ENCODE measurements around the gene IGIP.

IGIP gene

DNA sequence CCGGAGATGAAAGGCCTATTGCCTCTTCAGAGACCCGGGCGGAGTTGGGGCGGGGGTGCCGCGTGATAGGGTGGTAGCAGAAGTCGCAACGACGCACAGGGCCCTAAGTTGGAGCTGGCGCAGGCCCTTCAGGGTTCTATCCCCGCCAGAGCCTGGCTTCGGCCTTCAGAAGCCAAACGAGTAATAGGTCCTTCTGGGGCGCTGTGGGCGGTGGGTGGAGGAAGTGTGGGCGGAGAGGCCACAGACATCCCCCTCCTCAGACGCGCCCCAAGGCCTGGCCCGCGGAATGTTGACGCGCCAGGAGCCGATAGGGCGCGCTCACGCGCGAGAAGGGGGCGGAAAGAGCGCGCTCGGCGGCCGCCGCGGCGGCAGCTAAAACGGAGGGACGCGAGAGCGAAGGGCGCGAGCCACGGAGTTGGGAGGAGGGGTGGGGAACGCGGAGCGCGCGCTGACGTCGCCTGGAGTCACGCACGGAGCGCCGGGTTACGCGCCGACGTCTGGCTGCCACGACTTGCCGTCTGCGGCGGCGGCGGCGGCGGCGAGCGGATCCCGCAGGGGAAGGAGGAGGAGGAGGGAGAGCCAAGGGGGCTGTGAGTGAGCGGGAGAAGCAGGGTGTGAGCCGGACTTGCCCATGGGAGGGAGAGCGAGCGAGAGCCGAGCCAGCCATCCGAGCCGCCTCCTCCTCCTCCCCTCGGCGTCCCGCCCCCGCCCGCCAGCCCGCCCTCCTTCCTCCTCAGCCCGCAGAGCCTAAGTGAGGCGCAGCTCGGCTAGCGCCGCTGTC is 18.2 kb upstream of the IGIP start:
- H3K36me3 ChIP-seq (ENCODE audit: low read depth), result no peaks in the 10 kb centered on the region
- TF ChIP-seq, protein P1, sequence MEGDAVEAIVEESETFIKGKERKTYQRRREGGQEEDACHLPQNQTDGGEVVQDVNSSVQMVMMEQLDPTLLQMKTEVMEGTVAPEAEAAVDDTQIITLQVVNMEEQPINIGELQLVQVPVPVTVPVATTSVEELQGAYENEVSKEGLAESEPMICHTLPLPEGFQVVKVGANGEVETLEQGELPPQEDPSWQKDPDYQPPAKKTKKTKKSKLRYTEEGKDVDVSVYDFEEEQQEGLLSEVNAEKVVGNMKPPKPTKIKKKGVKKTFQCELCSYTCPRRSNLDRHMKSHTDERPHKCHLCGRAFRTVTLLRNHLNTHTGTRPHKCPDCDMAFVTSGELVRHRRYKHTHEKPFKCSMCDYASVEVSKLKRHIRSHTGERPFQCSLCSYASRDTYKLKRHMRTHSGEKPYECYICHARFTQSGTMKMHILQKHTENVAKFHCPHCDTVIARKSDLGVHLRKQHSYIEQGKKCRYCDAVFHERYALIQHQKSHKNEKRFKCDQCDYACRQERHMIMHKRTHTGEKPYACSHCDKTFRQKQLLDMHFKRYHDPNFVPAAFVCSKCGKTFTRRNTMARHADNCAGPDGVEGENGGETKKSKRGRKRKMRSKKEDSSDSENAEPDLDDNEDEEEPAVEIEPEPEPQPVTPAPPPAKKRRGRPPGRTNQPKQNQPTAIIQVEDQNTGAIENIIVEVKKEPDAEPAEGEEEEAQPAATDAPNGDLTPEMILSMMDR (IDR thresholded peaks at IDR 0.05; ENCODE audit: poor library complexity, severe bottlenecking), result peak; percentile 40
- DNase-seq (ENCODE audit: low spot score) (peak; percentile 95), ATAC-seq (ENCODE audit: low read depth) (peak; percentile 84)
- peaks cover 21% of the 10 kb centered on the region for H3K4me1 ChIP-seq (ENCODE audit: insufficient read depth, poor library complexity, severe bottlenecking)
- no peaks in the 10 kb centered on the region for H3K9me3 ChIP-seq (ENCODE audit: severe bottlenecking)
- H3K4me3 ChIP-seq (ENCODE audit: severe bottlenecking), result peak overlapping the region; percentile 49
- no peaks in the 10 kb centered on the region for H3K27me3 ChIP-seq (ENCODE audit: insufficient read depth, poor library complexity, severe bottlenecking)
- H3K27ac ChIP-seq (ENCODE audit: poor library complexity, severe bottlenecking), result peak overlapping the region; percentile 61

DNA sequence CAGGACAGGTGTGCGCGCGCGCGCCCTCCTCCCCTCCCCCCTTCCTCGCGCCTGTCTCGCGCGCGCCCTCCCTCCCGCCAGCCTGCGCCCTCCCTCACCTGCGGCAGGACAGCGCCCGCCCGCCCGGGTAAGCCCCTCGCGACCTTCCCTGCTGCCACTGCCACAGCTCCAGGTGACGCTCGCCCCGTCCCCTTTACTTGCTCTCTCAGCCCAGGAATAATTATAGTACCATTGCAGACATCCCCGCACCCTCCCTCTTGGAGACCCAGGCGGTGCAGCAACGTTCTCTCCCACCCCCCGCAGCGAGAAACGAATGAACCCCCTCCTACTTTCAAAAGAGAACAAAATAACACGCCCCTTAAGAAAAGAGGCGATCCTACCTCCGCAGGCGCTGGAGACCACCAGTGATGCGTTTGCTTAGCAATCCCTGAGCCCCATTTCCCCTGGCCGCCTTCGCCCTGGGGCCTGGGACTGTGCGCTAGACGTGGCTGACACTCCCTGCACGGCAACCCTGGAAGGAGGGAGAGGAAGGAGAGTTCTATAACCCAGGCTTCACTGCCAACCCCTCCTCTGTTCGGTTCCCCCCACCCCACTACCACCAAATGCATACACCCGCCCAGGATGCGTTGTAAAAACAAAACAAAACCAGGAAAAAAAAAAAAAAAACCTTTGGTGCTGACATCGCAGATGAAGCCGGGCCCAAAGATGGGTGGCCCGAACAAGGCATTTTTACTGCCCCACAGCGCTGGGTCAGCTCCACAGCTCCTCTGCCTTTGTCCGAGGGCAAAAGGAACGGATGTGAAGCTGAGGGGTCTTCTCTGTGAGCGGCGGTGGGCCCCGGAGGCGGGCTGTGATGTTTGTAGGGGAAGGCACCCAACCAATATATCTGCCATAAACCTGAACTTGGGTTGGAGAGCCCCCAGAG is 17.4 kb upstream of the IGIP start:
- H3K9me3 ChIP-seq (ENCODE audit: severe bottlenecking), result no peaks in the 10 kb centered on the region
- peak overlapping the region; percentile 61 for H3K27ac ChIP-seq (ENCODE audit: poor library complexity, severe bottlenecking)
- peaks cover 21% of the 10 kb centered on the region for H3K4me1 ChIP-seq (ENCODE audit: insufficient read depth, poor library complexity, severe bottlenecking)
- ATAC-seq (ENCODE audit: low read depth) (peak; percentile 15), DNase-seq (ENCODE audit: low spot score) (peak; percentile 66)
- peak overlapping the region; percentile 49 for H3K4me3 ChIP-seq (ENCODE audit: severe bottlenecking)
- no peaks in the 10 kb centered on the region for H3K27me3 ChIP-seq (ENCODE audit: insufficient read depth, poor library complexity, severe bottlenecking)
- TF ChIP-seq, protein P1 (IDR thresholded peaks at IDR 0.05; ENCODE audit: poor library complexity, severe bottlenecking), result no peak
- no peaks in the 10 kb centered on the region for H3K36me3 ChIP-seq (ENCODE audit: low read depth)

DNA sequence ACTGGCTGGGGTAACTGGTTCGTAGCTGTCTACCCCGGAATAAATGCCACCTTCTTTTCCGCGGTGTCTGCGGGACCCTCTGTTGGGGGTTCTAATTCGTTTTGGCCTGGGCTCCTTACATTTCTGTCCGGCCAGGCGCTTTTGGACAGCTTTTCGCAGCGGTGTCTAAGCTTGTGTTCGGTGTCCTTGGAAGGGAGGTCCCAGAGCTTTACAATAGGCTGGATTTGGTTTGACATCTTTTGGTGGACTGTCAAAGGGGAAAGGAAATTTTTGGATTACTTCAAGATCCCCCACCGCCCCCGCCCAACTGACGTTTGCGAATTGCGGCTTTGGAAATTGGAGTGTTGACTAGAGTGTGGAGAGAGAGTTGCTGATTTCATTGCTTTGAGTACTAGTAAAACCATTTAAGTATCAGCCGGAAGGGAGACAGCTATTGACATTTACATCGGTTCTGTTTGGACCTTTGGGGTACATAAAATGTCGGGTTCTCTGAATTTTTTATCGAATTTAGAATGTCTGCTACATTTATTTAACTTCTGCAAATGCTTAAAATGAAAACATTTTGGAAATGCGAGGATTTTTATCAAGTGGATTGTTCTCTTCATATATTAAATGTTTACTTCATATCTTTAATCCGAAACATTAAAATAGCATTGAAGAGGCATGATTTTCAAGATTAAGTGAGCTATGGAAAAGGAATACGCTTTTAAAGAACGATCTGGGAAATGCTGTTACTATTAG is 16.5 kb upstream of the IGIP start:
- Histone ChIP-seq H3K36me3 (ENCODE audit: low read depth) (no peaks in the 10 kb centered on the region), H3K27ac (ENCODE audit: poor library complexity, severe bottlenecking) (peak overlapping the region; percentile 61), H3K4me3 (ENCODE audit: severe bottlenecking) (peak overlapping the region; percentile 49), H3K4me1 (ENCODE audit: insufficient read depth, poor library complexity, severe bottlenecking) (peaks cover 21% of the 10 kb centered on the region), H3K9me3 (ENCODE audit: severe bottlenecking) (no peaks in the 10 kb centered on the region), H3K27me3 (ENCODE audit: insufficient read depth, poor library complexity, severe bottlenecking) (no peaks in the 10 kb centered on the region)
- ATAC-seq (ENCODE audit: low read depth), result no peak
- TF ChIP-seq, protein P1 (IDR thresholded peaks at IDR 0.05; ENCODE audit: poor library complexity, severe bottlenecking), result no peak
- DNase-seq (ENCODE audit: low spot score), result no peak

DNA sequence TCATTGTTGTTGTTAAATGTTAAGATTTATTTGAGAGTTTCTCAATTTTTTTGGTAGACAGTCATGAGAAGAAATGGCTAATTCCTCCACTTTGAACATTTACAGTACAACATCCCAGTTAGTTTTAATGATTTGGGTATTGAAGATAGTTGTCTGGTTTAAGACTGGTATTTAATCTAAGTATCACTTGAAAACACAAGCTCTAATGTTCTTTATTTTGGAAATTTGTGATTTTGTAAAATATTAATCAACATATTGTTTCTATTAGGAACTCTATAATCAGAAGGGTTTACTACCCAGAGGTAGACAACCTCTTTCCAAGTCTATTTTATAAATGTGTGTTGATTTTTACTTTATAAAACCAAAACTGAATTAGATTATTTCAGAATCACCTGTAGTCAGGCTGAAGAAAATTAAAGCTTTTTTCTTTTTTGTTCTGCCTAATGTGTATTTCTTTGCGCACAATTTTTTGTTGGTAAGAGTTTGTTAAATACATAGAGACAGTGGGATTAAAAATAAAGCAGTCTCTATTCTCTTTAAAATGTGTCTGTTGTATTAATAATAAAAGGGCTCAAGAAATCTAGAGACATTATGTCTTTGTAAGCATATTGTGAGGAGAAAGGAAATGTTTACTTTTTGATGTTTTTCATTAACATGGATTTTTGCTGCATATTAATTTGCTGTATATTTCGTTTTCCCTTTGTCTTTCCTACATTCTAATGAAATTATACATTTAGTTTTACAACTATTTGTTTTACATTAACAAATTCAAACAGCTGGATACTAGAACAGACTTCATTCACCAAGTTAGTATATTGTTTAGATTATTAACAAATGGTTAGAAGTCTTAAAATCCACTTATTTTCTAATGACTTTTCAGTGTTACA is 15.7 kb upstream of the IGIP start:
- H3K27me3 ChIP-seq (ENCODE audit: insufficient read depth, poor library complexity, severe bottlenecking), result no peaks in the 10 kb centered on the region
- H3K9me3 ChIP-seq (ENCODE audit: severe bottlenecking), result no peaks in the 10 kb centered on the region
- H3K4me3 ChIP-seq (ENCODE audit: severe bottlenecking), result peak overlapping the region; percentile 49
- peaks cover 21% of the 10 kb centered on the region for H3K4me1 ChIP-seq (ENCODE audit: insufficient read depth, poor library complexity, severe bottlenecking)
- TF ChIP-seq, protein P1 (IDR thresholded peaks at IDR 0.05; ENCODE audit: poor library complexity, severe bottlenecking), result no peak
- no peak for ATAC-seq (ENCODE audit: low read depth)
- H3K36me3 ChIP-seq (ENCODE audit: low read depth), result no peaks in the 10 kb centered on the region
- peak overlapping the region; percentile 61 for H3K27ac ChIP-seq (ENCODE audit: poor library complexity, severe bottlenecking)
- no peak for DNase-seq (ENCODE audit: low spot score)

Measured in RWPE2 (cell line).